ENCODE data around the gene PCMT1.

- TF ChIP-seq CTCF (IDR thresholded peaks at IDR 0.05; ENCODE audit: low read depth, low read length) = peak; percentile 89
- no peak for TF ChIP-seq POLR2A (IDR thresholded peaks at IDR 0.05; ENCODE audit: extremely low read depth, insufficient read length)
- 0 out of 2 replicates have a peak, but pooled peaks have one; percentile 15 for TF ChIP-seq MAX (IDR thresholded peaks at IDR 0.05; ENCODE audit: low read depth, low read length)
These were observed 25.6 kb upstream of the PCMT1 start for GRCh38 chr6:149723771-149724417.

Measured in NB4 (cell line).